ENCODE measurements around the gene CTRB1.

DNA sequence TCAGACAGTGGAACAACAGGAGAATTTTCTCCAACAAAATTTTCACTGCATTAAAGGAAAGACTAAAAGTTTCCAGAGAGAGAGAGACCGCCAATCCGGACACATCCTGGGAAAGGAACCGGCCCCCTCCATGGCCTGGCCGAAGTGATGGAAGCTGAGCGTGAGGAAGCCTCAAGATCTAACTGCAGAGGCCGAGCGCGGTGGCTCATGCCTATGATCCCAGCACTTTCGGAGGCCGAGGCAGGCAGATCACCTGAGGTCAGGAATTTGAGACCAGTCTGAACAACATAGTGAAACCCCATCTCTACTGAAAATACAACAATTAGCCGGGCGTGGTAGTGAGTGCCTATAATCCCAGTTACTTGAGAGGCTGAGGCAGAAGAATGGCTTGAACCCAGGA, 15.7 kb upstream of the CTRB1 start:
- TF ChIP-seq, protein P1, sequence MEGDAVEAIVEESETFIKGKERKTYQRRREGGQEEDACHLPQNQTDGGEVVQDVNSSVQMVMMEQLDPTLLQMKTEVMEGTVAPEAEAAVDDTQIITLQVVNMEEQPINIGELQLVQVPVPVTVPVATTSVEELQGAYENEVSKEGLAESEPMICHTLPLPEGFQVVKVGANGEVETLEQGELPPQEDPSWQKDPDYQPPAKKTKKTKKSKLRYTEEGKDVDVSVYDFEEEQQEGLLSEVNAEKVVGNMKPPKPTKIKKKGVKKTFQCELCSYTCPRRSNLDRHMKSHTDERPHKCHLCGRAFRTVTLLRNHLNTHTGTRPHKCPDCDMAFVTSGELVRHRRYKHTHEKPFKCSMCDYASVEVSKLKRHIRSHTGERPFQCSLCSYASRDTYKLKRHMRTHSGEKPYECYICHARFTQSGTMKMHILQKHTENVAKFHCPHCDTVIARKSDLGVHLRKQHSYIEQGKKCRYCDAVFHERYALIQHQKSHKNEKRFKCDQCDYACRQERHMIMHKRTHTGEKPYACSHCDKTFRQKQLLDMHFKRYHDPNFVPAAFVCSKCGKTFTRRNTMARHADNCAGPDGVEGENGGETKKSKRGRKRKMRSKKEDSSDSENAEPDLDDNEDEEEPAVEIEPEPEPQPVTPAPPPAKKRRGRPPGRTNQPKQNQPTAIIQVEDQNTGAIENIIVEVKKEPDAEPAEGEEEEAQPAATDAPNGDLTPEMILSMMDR (IDR thresholded peaks at IDR 0.05) = no peak
- no peak for TF ChIP-seq POLR2A (IDR thresholded peaks at IDR 0.05)
- TF ChIP-seq POLR2AphosphoS5 (IDR thresholded peaks at IDR 0.05; ENCODE audit: insufficient read depth in 1 of 2, low read depth in 1 of 2) = no peak
